ENCODE data around the gene ZC3H18. TPM values are rescaled to one million over a fixed set of nuclear protein-coding genes. Genes with fewer than 3 reads are reported as not detected.

The ZC3H18 gene
- total RNA-seq, 1 donor from 2014 or later = 20.6 TPM

DNA sequence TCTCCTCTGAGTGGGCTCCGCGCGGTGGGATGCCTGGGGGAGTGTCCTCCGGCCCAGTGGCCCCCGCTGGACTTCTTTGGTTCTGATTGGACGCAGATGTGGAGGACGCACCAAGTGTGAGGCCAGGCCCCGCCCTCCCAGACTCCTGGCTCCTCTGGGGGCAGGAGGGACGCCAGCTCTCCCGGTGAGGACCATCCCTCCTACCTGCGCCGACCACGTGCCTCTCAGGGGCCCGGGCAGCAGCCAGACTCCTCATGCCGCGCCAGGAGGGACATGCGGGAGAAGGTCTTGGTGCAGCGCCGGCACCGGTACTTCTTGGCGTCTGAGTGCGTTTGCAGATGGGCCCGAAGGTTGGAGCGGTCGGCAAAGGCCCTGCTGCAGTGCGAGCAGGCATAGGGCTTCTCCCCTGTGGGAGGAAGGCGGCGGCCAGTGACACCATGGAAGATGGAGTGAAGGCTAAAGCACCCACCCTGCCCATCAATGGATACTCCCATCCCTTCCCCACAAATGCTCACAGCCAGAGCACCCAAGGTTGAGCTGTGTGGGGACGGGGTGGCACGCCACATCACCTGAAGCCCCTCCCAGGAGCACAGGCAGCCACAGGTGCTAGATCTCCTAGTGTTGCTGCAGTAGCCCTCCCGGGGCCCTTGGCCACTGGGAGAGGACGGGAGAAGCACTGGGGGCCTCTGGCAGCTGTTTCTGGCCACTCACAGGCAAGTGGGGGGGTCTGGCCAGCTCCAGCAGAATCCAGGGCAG, 108.2 kb downstream of the ZC3H18 start:
- DNase-seq (ENCODE audit: low read depth) = no peak

- DNase-seq (ENCODE audit: low read depth) = no peak
Observed at GRCh38 chr16:88680554-88681083, 110.4 kb downstream of the ZC3H18 start.

DNA sequence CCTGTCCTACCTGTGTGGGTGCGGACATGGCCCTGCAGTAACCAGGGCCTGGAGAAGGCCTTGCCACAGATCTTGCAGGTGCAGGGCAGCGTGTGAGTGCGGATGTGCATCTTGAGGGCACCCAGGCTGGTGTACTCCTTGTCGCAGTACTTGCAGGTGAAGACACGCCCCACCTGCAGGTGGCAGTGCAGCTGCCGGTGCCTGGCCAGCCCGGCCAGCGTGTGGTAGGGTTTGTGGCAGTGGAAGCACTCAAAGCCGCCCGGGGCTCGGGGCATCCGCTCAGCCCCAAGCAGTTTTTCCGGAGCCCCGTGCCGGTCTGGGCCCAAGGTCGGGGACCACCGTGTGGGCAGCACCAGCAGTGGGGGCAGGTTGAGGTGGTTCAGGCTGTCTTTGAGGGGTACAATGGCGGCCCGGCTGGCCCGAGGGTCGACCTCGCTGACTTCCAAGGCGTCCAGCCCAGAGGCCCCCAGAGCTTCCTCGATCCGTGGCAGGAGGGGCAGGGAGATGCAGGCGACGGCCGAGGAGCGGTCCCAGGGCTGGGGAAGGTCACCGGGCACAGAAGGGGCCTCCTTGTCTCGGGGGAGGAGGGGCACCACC, 111.0 kb downstream of the ZC3H18 start:
- no peak for DNase-seq (ENCODE audit: low read depth)

Other genes starting within 250 kb of the ZC3H18 start
- gene ZNF469, start 187.4 kb upstream of the ZC3H18 start, total RNA-seq = 0.35 and 0.80 TPM in 2 replicates
- gene ZFPM1, start 117.1 kb upstream of the ZC3H18 start, total RNA-seq = 0.35 and 2.8 TPM in 2 replicates
- not detected in 2 replicates for gene IL17C, start 68.2 kb downstream of the ZC3H18 start, total RNA-seq
- 594 and 1,266 TPM in 2 replicates for gene CYBA, start 80.7 kb downstream of the ZC3H18 start, total RNA-seq
- 29.6 and 87.2 TPM in 2 replicates for gene MVD, start 92.7 kb downstream of the ZC3H18 start, total RNA-seq
- 0.05 and 0.35 TPM in 2 replicates for gene SNAI3, start 116.1 kb downstream of the ZC3H18 start, total RNA-seq
- 8.4 and 9.7 TPM in 2 replicates for gene RNF166, start 136.0 kb downstream of the ZC3H18 start, total RNA-seq
- 5.6 and 11.1 TPM in 2 replicates for gene CTU2, start 136.1 kb downstream of the ZC3H18 start, total RNA-seq
- gene PIEZO1, start 214.8 kb downstream of the ZC3H18 start, total RNA-seq = 147 and 282 TPM in 2 replicates
- gene CDT1, start 233.4 kb downstream of the ZC3H18 start, total RNA-seq = 1.1 and 7.6 TPM in 2 replicates
- gene APRT, start 241.5 kb downstream of the ZC3H18 start, total RNA-seq = 55.4 and 98.3 TPM in 2 replicates

All from renal cortical epithelial cell (primary cell).